Stimulated activated CD8-positive, alpha-beta memory T cell treated with anti-CD3 and anti-CD28 coated beads, Interleukin-7, amount 100 ng/mL, for 24 hours (primary cell): ENCODE measurements around the gene FOLH1.
"Not testable (repeated sequence)": the region's sequence is repeated elsewhere in the genome, so short reads cannot be mapped to it uniquely, and the experiment has no call there.

Source experiments
- DNase-seq: peaks from one replicate; pipeline ENCODE4 v3.0.0-alpha.2; 2020; ENCODE audit warnings: low read depth

Gene FOLH1

DNA sequence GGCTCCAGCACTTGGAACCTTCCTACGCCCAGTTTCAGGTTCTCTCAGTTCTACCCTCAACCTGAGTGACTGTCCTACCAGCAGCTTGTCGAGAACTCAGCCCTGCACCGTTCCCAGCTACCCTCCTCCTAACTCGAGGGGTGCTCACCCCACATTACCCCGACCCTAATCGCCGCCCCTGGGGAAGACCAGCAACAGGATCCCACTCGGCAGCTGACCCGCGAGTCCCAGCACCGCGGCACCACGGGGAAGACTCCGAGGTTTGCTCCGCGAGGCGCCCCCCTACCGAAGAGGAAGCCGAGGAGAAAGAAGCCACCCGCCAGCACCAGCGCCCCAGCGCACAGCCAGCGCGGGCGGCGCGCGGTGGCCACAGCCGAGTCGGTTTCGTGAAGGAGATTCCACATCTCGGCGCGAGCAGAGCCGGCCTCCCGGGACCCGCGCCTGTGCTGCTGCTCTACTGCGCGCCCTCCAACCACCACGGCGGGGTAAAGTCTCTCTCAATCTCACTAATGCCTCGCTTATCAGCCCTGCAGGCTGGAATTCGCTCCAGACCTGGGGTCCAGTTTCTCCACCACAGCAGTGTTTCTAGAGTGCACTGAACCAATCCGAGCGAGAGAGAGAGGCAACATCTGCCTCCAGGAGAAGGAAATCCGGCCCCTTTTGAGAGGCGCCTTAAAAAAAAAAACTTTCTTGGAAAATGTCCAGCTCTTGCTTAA lies at the start of gene FOLH1:
Gene FOLH1, minus strand, starts transcription at position 597 of the 716 bp plus-strand sequence. Its CDS starts 193 bp downstream, at position 404.
- DNase-seq: no peak

- DNase-seq: not testable (repeated sequence)
These were observed 46.7 kb upstream of the FOLH1 start for GRCh38 chr11:49255148-49255547.

DNA sequence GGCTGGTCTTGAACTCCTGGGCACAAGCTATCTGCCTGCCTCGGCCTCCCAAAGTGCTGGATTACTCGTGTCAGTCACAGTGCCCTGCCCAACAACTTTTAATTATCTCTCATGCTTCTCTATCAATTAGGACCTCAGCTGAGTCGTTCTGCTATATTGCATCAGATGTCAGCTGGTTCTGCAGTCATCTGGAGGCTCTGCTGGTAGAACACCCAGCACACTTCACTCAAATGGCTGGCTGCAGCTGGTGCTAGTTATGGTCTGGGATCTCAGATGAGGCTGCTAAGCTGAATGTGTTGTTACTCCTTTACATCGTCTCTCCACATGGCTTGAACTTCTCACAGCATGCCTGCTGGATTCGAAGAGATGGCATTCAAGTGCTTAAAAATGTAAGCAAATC lies 42.8 kb upstream of the FOLH1 start:
- DNase-seq: not testable (repeated sequence)

- not testable (repeated sequence) for DNase-seq
These were observed 42.2 kb upstream of the FOLH1 start for GRCh38 chr11:49250398-49251115.

DNA sequence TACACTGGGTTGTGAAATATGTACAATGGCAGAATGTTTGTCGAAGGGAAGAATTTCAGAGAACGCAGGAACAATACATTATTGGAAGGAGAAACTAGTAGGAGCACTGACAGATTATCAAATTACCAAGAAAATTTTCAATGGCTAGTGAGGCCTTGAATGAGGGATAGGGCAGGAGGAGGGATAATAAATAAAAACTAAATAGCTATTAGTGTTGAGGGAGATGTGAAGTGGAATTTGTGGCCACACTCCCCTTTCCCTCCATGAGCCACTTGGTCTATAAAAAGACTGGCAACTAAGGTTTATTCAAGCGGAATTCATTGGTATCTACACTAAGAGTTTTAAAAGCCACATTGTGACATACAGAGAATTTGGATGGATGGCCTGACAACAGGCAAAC lies 41.0 kb upstream of the FOLH1 start:
- not testable (repeated sequence) for DNase-seq

GRCh38 chr11:49233685-49234084 lies 25.3 kb upstream of the FOLH1 start:
- DNase-seq: not testable (repeated sequence)

DNA sequence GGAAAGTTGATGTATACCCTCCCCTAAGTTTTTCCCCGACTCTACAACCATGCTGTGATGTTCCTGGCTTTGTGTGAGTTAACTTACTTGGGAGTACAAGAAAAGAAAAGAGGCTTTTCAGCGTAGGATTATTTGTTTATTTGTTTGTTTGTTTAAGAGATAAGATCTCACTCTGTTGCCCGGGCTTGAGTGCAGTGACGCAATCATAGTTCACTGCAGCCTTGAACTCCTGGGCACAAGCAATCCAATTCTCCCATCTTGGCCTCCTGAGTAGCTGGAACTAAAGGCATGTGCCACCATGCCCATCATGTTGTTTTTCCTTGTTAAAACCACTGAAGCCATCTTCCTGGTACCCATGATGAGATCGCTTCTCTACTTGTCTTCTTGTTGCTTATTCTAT lies 24.6 kb upstream of the FOLH1 start:
- DNase-seq: not testable (repeated sequence)

DNA sequence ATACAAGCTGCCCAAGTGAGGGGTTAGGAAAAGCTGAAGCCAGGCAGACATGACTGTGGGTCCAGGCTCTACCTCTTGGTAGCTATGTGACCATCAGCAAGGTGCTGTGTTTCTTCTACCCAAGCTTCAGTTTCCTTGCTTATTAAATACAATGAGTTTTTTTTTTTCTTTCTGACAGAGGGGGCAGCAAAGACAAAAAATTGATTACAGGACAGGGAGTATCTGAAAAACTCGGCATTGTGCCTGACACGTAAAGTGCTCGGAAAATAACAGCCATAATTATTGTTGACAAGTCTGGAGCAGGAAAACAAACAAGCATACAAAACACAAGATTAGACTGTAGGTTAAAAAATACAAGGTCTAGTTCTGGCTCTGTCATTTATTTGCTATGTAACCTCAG lies 23.3 kb upstream of the FOLH1 start:
- not testable (repeated sequence) for DNase-seq

- not testable (repeated sequence) for DNase-seq
These were observed 22.1 kb upstream of the FOLH1 start for GRCh38 chr11:49230534-49230933.

DNA sequence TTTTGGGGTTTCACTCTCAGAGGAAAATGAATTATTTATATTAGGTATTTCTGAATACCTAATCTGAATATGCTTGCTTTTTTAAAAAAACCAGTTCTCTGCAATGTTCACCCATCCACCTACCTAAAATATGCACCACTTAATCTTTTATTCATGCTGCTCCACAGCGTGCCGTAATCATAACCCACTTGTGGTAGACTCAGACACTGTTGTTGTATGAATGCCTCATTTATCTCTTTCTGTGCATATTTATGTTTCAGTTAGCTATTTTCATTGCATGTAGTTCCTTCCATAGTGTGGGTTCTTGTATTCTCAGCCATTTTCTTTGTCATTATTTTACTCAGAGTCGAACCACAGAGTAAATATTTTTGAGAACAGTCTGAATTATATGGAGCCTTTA lies 21.6 kb upstream of the FOLH1 start:
- not testable (repeated sequence) for DNase-seq

GRCh38 chr11:49229136-49229535 lies 20.7 kb upstream of the FOLH1 start:
- DNase-seq: not testable (repeated sequence)

GRCh38 chr11:49225255-49225785 lies 16.9 kb upstream of the FOLH1 start:
- DNase-seq: not testable (repeated sequence)

DNA sequence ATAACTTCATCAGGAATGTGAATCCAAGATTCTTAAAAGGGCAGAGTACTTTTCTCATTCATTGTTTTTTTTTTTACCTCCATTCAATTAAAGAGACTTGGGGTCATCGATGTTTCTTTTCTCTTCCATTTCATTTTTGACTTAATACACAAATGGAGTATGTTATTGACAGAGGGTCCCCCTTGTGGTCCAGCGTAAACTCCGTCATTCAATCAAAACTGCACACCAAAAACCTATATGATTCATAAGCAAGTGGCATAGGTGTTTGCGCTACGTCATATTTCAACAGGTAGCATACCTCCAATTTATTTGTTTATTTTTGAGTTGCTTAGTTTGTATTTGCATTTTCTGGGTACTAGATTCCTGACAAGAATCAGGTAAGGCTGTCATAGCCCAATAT lies 12.7 kb upstream of the FOLH1 start:
- DNase-seq: no peak

- DNase-seq: no peak
These were observed 4.7 kb upstream of the FOLH1 start for GRCh38 chr11:49213026-49213560.

DNA sequence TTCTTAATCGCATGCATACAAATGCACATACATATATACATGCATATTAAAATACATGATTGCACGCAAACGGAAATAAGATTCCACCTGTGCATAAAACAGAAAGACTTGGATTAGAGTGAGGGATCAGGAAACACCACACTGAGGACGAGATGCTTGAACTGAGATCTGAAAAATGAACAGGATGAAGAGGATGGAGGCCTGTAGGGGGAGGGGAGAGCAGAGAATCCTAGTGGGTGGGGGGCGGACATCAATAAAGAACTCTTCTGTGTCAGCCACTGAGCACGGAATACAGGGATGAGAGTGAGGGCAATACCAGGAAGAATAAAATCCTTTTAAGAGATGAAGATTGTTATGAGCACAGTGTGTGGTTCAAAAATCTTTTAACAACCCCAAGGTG lies 1.4 kb downstream of the FOLH1 start:
- not testable (repeated sequence) for DNase-seq

DNA sequence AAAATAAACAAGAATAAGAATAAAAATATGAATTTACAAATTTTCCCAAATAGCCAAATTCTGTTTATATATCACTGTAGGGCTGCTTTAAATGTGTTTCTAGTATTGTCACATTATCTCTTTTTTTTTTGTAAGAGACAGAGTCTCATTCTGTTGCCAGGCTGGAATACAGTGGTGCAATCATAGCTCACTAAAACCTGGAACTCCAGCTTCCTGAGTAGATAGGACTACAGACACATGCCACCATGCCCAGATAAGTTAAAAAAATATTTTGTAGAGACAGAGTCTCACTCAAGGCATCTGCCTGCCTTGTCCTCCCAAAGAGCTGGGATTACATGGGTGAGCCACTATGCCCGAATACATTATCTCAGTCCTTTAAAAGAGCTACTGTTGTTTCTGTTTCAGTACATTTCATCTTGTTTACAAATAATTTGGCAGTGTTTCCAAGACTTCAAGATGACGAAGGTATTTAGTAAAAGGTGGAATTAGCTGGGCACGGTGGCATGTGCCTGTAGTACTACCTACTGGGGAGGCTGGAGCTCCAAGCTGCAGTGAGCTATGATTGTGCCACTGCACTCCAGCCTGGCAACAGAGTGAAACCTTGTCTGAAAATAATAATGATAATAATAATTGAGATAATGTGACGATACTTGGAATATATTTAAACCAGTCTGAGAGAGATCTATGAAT lies 6.0 kb downstream of the FOLH1 start:
- DNase-seq: no peak

- not testable (repeated sequence) for DNase-seq
These were observed 11.6 kb downstream of the FOLH1 start for GRCh38 chr11:49196775-49197174.

- not testable (repeated sequence) for DNase-seq
These were observed 12.4 kb downstream of the FOLH1 start for GRCh38 chr11:49196002-49196401.

- not testable (repeated sequence) for DNase-seq
These were observed 18.1 kb downstream of the FOLH1 start for GRCh38 chr11:49190287-49190686.

DNA sequence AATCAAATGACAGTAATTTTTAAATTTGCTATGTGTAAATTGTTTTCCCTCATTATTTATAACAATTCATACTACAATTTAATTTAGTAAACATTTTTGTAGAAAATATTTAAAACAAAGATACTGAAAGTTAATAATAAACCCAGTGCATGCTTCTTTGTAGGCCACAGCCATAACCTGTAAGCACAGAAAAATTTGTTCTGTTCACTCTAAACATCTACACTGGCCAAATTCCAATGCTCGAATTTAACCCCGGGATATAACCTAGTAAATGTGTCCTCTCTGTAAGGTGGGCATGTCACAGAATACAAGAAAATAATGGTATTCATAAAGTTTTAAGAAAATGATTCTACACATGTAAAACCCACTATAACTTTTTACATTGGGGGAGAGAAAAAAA lies 22.2 kb downstream of the FOLH1 start:
- DNase-seq: not testable (repeated sequence)

- DNase-seq: not testable (repeated sequence)
These were observed 22.8 kb downstream of the FOLH1 start for GRCh38 chr11:49185597-49185996.

- not testable (repeated sequence) for DNase-seq
These were observed 23.6 kb downstream of the FOLH1 start for GRCh38 chr11:49184756-49185155.
